Erythroblast (primary cell): ENCODE data around the gene OBSCN.

Experiments used
- GATA1 ChIP-seq: IDR thresholded peaks from 2 replicates; pipeline ENCODE4 v1.6.1; 2011; ENCODE audit warnings: low read depth, mild to moderate bottlenecking, control low read depth, low read length, moderate library complexity
- POLR2A ChIP-seq: IDR thresholded peaks from 2 replicates; pipeline ENCODE4 v1.6.1; 2011; ENCODE audit warnings: mild to moderate bottlenecking, low read length

DNA sequence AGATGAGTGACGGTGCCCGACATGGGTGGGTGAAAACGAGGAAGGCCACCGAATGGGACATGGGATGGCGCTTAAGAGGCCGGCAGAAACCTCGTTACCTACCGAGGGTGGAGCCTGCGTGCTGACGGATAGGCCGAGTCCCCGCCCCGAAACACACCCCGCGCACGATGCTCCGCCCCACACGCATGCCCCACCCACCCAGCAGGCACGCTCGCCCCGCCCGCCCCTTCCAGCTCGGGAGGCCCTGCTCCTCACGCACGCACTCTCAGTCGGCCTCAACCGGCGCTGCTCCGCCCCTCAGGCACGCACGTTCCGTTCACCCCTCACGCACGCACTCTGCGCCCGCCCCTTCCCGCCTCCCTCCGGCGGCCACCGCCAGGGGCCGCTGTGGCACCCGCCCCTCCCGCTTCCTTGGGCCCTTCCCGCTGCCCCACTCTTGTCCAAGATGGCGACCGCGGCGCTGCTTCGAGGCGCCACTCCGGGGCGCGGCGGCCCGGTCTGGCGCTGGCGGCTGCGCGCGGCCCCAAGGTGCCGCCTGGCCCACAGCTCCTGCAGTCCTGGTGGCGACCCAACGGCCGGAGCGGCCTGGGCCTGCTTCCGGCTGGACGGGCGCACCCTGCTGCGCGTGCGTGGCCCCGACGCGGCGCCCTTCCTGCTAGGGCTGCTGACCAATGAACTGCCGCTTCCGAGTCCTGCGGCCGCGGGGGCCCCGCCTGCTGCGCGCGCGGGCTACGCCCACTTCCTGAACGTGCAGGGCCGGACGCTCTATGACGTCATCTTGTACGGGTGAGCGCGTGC is 42.3 kb upstream of the OBSCN start, which contains the start of gene IBA57:
- TF ChIP-seq POLR2A (peak; percentile 94), GATA1 (no peak)
